HepG2 (cell line): ENCODE data around the gene ARHGAP12. TPM values are rescaled to one million over a fixed set of nuclear protein-coding genes. Genes with fewer than 3 reads are reported as not detected.

Experiments
- ATAC-seq: fragments of 200-7000 bp; cut with Tn5 transposase; 3 replicates; pipeline ENCODE4 v1.9.1; 2020; ENCODE audit warnings: mild to moderate bottlenecking, moderate library complexity
- BruUV-seq: library from RNA; stranded (reverse); fragments of 400-500 nt; replicated peaks from 2 replicates; lab custom pipeline; 2021; lab: Mats Ljungman, UMichigan
- CTCF ChIA-PET: fragments of 300-600 bp; formaldehyde crosslinking; extraction: SDS; loops from one replicate; lab custom pipeline; 2021; ENCODE audit warnings: low total read pairs, inconsistent platforms, low intra/inter-chr PET ratio; lab: Yijun Ruan, JAX
- POLR2A ChIA-PET: fragments of 350-600 bp; sonication (Branson Sonifier 250); formaldehyde crosslinking; loops from one replicate; lab custom pipeline; 2020; ENCODE audit warnings: antibody characterized with exemption, inconsistent platforms; lab: Yijun Ruan, JAX
- DNase-seq: peaks from one replicate; pipeline ENCODE4 v3.0.0-alpha.2; 2015; ENCODE audit warnings: low spot score
- FAIRE-seq: peaks from 3 replicates; lab custom pipeline; 2011; peaks lifted over from hg19 to GRCh38; lab: Jason Lieb, UNC
- H2AFZ ChIP-seq: one replicate; pipeline ENCODE4 v1.6.1; 2011; ENCODE audit warnings: low read length, inconsistent platforms
- H3K27ac ChIP-seq: fragments of 300-600 bp; 3 replicates; pipeline ENCODE4 v1.8.0; 2011; ENCODE audit warnings: mixed run types, mild to moderate bottlenecking, mixed read lengths, low read length, inconsistent platforms; ENCODE audit not compliant: insufficient read depth; ENCODE audit errors: extremely low read length
- H3K27me3 ChIP-seq, 2 experiments: fragments of 200-600 bp in 1 of 2; 2 replicates in 1 of 2; 3 replicates in 1 of 2; pipeline versions ENCODE4 v1.6.0 to v1.8.0; 2011; ENCODE audit warnings: low read length in 2 of 2, mild to moderate bottlenecking in 2 of 2, moderate library complexity in 2 of 2, inconsistent platforms in 1 of 2; ENCODE audit not compliant: insufficient read depth in 2 of 2, control insufficient read depth in 1 of 2
- H3K36me3 ChIP-seq, 2 experiments: fragments of 200-600 bp in 1 of 2; replicated peaks in 1 of 2; 2 replicates in 1 of 2; 3 replicates in 1 of 2; pipeline versions ENCODE4 v1.5.1 to v1.8.0; 2011; ENCODE audit warnings: low read length in 2 of 2, inconsistent platforms in 1 of 2; ENCODE audit not compliant: insufficient read depth in 2 of 2, control insufficient read depth in 1 of 2
- H3K4me1 ChIP-seq: 2 replicates; pipeline ENCODE4 v1.5.1; 2012; ENCODE audit warnings: low read length, inconsistent platforms; ENCODE audit not compliant: insufficient read depth
- H3K4me2 ChIP-seq: 2 replicates; pipeline ENCODE4 v1.6.0; 2011; ENCODE audit warnings: low read depth, low read length, inconsistent platforms
- H3K4me3 ChIP-seq, 3 experiments: fragments of 200-600 bp in 1 of 3; sonication (generic), shearing (Covaris generic) in 1 of 3; replicated peaks in 1 of 3; 2 replicates each; pipeline ENCODE4 v1.5.1; 2011 to 2016; ENCODE audit warnings: low read length in 3 of 3, inconsistent platforms in 2 of 3, low read depth in 2 of 3, mild to moderate bottlenecking in 2 of 3, control low read depth in 1 of 3, mixed read lengths in 1 of 3; ENCODE audit not compliant: insufficient read depth in 1 of 3
- H3K79me2 ChIP-seq: one replicate; pipeline ENCODE4 v1.6.1; 2011; ENCODE audit warnings: low read length, inconsistent platforms; ENCODE audit not compliant: insufficient read depth
- H3K9ac ChIP-seq: 2 replicates; pipeline ENCODE4 v1.6.0; 2011; ENCODE audit warnings: mild to moderate bottlenecking, low read depth, low read length, inconsistent platforms; ENCODE audit not compliant: insufficient read depth
- H3K9me3 ChIP-seq: 2 replicates; pipeline ENCODE4 v1.5.1; 2012; ENCODE audit warnings: mild to moderate bottlenecking, low read length
- H4K20me1 ChIP-seq: 2 replicates; pipeline ENCODE4 v1.6.0; 2011; ENCODE audit warnings: inconsistent platforms, mild to moderate bottlenecking, low read length, moderate library complexity; ENCODE audit not compliant: insufficient read depth
- FOSL2 ChIP-seq: sonication (generic); formaldehyde crosslinking; IDR thresholded peaks from 2 replicates; pipeline ENCODE4 v1.4.0; 2020; ENCODE audit warnings: missing genetic modification reagents
- KDM2A ChIP-seq: sonication (generic); formaldehyde crosslinking; IDR thresholded peaks from 2 replicates; pipeline ENCODE4 v1.4.0; 2020; ENCODE audit warnings: low read depth, missing genetic modification reagents, borderline replicate concordance
- PHF20 ChIP-seq: sonication (generic); formaldehyde crosslinking; IDR thresholded peaks from 2 replicates; pipeline ENCODE4 v1.5.0; 2020; ENCODE audit warnings: mild to moderate bottlenecking, missing genetic modification reagents
- ZNF350 ChIP-seq: sonication (generic); formaldehyde crosslinking; IDR thresholded peaks from 2 replicates; pipeline ENCODE4 v1.4.0; 2020; ENCODE audit warnings: mild to moderate bottlenecking, low read depth, missing genetic modification reagents, borderline replicate concordance
- ZNF747 ChIP-seq: sonication (generic); formaldehyde crosslinking; IDR thresholded peaks from 2 replicates; pipeline ENCODE4 v1.8.1; 2023; ENCODE audit warnings: missing genetic modification reagents, mild to moderate bottlenecking, borderline replicate concordance
- ZSCAN31 ChIP-seq: sonication (generic); formaldehyde crosslinking; IDR thresholded peaks from 2 replicates; pipeline ENCODE4 v1.5.0; 2020; ENCODE audit warnings: low read depth, mild to moderate bottlenecking, missing genetic modification reagents
- ZZZ3 ChIP-seq: sonication (generic); formaldehyde crosslinking; IDR thresholded peaks from 2 replicates; pipeline ENCODE4 v1.4.0; 2020; ENCODE audit warnings: missing genetic modification reagents, mild to moderate bottlenecking, borderline replicate concordance
- WGBS: methylation state at CpG from one replicate; pipeline ENCODE4 v1.1.6; 2017; ENCODE audit warnings: low lambda C conversion rate; 5-methylcytosine and 5-hydroxymethylcytosine counted together
- in situ Hi-C: cut with HindIII; loops from 2 replicates; pipeline ENCODE4 v1.10.0; 2017; ENCODE audit warnings: low pct_unique_long_range_greater_than_20kb; ENCODE audit not compliant: extremely low pct_ligation_motif_present
- intact Hi-C: fragments of 100-400 bp; cut with micrococcal nuclease; formaldehyde crosslinking; loops from one replicate; pipeline ENCODE4 v1.10.0; 2022; ENCODE audit not compliant: unreplicated experiment
- polyA plus RNA-seq, 8 experiments: library from polyadenylated mRNA; depleted of rRNA in 3 of 8; stranded (reverse) in 7 of 8; unstranded in 1 of 8; fragments of >200 nt; fragmentation: Illumina TruSeq in 4 of 8; extraction: Trizol in 4 of 8; gene quantifications; 2 replicates each; pipeline versions ENCODE4 v1.2.1 to v1.2.3, GENCODE V29; 2011 to 2016; ENCODE audit warnings: low read depth in 4 of 8, missing spikeins in 1 of 8, mixed read lengths in 1 of 8; ENCODE audit not compliant: insufficient read depth in 1 of 8
- total RNA-seq, 5 experiments: library from RNA; depleted of rRNA; stranded (reverse); fragments of >200 nt; fragmentation: Illumina TruSeq; extraction: Trizol; gene quantifications; 2 replicates each; pipeline ENCODE4 v1.2.3, GENCODE V29; 2016; ENCODE audit warnings: low read depth in 1 of 5
- TF ChIP-seq, protein P1 (sequence below): sonication (generic); IDR thresholded peaks from 2 replicates; pipeline ENCODE4 v1.6.1; 2016; ENCODE audit warnings: low read depth, borderline replicate concordance
- TF ChIP-seq, protein P2 (sequence below): sonication (generic); formaldehyde crosslinking; IDR thresholded peaks from 2 replicates; pipeline ENCODE4 v1.8.1; 2022; ENCODE audit warnings: low read depth, mild to moderate bottlenecking, missing genetic modification reagents

Gene ARHGAP12
- total and polyA plus RNA-seq, 2 of the 13 experiments (the other 11 are each of a cell fraction or from before 2014, with no cell fraction given), result 25.0 to 54.6 TPM

DNA sequence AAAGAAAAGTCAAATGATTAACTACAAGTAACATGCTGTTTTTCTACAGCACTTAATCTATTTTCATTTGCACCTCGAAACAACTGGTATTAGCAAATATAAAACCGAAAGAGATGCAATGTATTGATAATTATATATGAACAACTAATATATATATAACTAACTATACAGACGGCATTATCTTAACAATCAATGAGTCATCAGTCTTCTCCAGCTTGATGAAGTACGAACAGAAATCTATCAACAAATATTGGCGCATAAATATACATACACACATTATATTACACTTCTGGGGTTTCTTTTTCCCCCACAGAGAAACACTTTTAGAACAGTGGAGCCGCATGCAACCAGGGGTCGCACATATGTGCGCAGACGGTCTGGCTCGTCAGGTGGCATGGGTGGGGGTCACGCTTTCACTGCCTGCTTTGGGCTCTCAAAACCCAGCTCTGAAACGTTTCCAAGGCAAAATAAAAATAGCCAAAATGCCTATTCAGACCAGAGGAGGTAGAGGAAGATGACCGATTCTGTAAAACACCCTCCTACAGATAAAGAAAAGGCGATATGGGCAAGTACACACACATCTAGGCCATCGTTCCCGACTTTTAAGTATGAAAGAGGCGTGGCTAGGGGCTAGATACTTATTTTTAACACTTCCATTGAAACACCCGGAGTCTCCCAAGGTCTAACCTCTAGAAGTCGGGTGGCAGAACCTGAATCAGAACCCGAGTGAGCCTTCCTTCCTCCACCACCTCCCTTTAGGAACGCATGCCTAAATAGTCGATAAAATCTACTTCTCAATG lies 1.7 kb downstream of the ARHGAP12 start:
- in situ Hi-C loops, result loop anchor here (25.0 kb wide), 1 partner anchor 1490 kb away; the partner anchor contains the start of gene MAP3K8
- Histone ChIP-seq H3K4me2 (peak overlapping the region; percentile 74), H3K27me3 (no peaks in the 10 kb centered on the region; a peak in 1 of 5 replicates), H3K4me1 (peaks cover 60% of the 10 kb centered on the region), H3K36me3 (no peaks in the 10 kb centered on the region), H3K27ac (peak overlapping the region; percentile 97), H3K9ac (peak overlapping the region; percentile 96), H3K79me2 (peaks cover 87% of the 10 kb centered on the region), H2AFZ (peak overlapping the region; percentile 48), H3K9me3 (no peaks in the 10 kb centered on the region), H4K20me1 (peaks cover 39% of the 10 kb centered on the region), H3K4me3 (peak overlapping the region; percentile 68 to 97 (median 97))
- WGBS, result under 1% methylated on average over 22 of the region's 22 CpGs
- ChIA-PET CTCF (interaction anchor here (0.8 kb wide), 1 partner anchor 20 kb away, joined by 3 read pairs; no protein-coding TSS in a partner anchor), POLR2A (interaction anchor here (1.0 to 4.8 kb wide), 4 partner anchors 11 to 62 kb away, joined by 3 to 37 read pairs (median 9); no protein-coding TSS in a partner anchor)
- intact Hi-C loops, result loop anchor here (2.0 to 5.0 kb wide), 4 partner anchors 18 to 80 kb away; no protein-coding TSS in a partner anchor
- no peak for TF ChIP-seq ZZZ3 (CRISPR knock-in tag)
- 0 out of 2 replicates have a peak, but pooled peaks have one; percentile 11 for TF ChIP-seq PHF20
- TF ChIP-seq ZNF350 (CRISPR knock-in tag), result no peak
- peak; percentile 27; the same call in 1 of the 2 replicates for TF ChIP-seq FOSL2 (CRISPR knock-in tag)
- TF ChIP-seq, protein P1, sequence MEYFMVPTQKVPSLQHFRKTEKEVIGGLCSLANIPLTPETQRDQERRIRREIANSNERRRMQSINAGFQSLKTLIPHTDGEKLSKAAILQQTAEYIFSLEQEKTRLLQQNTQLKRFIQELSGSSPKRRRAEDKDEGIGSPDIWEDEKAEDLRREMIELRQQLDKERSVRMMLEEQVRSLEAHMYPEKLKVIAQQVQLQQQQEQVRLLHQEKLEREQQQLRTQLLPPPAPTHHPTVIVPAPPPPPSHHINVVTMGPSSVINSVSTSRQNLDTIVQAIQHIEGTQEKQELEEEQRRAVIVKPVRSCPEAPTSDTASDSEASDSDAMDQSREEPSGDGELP, result peak; percentile 31; the same call in 1 of the 2 replicates
- TF ChIP-seq KDM2A (CRISPR knock-in tag), result peak; percentile 11; the same call in 1 of the 2 replicates
- 0 out of 2 replicates have a peak, but pooled peaks have one; percentile 13 for TF ChIP-seq ZSCAN31 (CRISPR knock-in tag)
- TF ChIP-seq ZNF747 (CRISPR knock-in tag), result peak; percentile 25; the same call in 1 of the 2 replicates
- TF ChIP-seq, protein P2, sequence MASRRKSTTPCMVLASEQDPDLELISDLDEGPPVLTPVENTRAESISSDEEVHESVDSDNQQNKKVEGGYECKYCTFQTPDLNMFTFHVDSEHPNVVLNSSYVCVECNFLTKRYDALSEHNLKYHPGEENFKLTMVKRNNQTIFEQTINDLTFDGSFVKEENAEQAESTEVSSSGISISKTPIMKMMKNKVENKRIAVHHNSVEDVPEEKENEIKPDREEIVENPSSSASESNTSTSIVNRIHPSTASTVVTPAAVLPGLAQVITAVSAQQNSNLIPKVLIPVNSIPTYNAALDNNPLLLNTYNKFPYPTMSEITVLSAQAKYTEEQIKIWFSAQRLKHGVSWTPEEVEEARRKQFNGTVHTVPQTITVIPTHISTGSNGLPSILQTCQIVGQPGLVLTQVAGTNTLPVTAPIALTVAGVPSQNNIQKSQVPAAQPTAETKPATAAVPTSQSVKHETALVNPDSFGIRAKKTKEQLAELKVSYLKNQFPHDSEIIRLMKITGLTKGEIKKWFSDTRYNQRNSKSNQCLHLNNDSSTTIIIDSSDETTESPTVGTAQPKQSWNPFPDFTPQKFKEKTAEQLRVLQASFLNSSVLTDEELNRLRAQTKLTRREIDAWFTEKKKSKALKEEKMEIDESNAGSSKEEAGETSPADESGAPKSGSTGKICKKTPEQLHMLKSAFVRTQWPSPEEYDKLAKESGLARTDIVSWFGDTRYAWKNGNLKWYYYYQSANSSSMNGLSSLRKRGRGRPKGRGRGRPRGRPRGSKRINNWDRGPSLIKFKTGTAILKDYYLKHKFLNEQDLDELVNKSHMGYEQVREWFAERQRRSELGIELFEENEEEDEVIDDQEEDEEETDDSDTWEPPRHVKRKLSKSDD (CRISPR knock-in tag), result 0 out of 2 replicates have a peak, but pooled peaks have one; percentile 23
- BruUV-seq, result no TSS peak
- no peak for ATAC-seq
- DNase-seq, result no peak
- no peak for FAIRE-seq
